Smooth muscle cell (in vitro differentiated cells): ENCODE results near the gene KIF16B. TPM values are rescaled to one million over a fixed set of nuclear protein-coding genes. Genes with fewer than 3 reads are reported as not detected.
"Not testable (repeated sequence)": the region's sequence is repeated elsewhere in the genome, so short reads cannot be mapped to it uniquely, and the experiment has no call there.

Source experiments
- DNase-seq: peaks from one replicate; lab custom pipeline; 2025; ENCODE audit not compliant: unreplicated experiment; lab: John Stamatoyannopoulos, UW
- H2AFZ ChIP-seq: fragments of 200-600 bp; sonication (generic); 2 replicates; pipeline ENCODE4 v1.6.0; 2016; ENCODE audit warnings: antibody characterized with exemption, low read depth, mild to moderate bottlenecking
- H3F3A ChIP-seq: fragments of 200-600 bp; sonication (generic); 2 replicates; pipeline ENCODE4 v1.6.0; 2017; ENCODE audit warnings: antibody characterized with exemption, low read depth
- H3K27ac ChIP-seq: fragments of 200-600 bp; sonication (generic); 2 replicates; pipeline ENCODE4 v1.5.1; 2016; ENCODE audit warnings: low read depth, mild to moderate bottlenecking
- H3K27me3 ChIP-seq: fragments of 200-600 bp; sonication (generic); 2 replicates; pipeline ENCODE4 v1.6.1; 2016; ENCODE audit warnings: low read depth, mild to moderate bottlenecking
- H3K36me3 ChIP-seq: fragments of 200-600 bp; sonication (generic); 2 replicates; pipeline ENCODE4 v1.5.1; 2016; ENCODE audit warnings: low read depth
- H3K4me1 ChIP-seq: fragments of 200-600 bp; sonication (generic); 2 replicates; pipeline ENCODE4 v1.5.1; 2016; ENCODE audit warnings: low read depth
- H3K4me2 ChIP-seq: fragments of 200-600 bp; sonication (generic); 2 replicates; pipeline ENCODE4 v1.6.0; 2016; ENCODE audit warnings: mild to moderate bottlenecking
- H3K4me3 ChIP-seq: fragments of 200-600 bp; sonication (generic); 2 replicates; pipeline ENCODE4 v1.5.1; 2016; ENCODE audit warnings: mild to moderate bottlenecking
- H3K79me2 ChIP-seq: fragments of 200-600 bp; sonication (generic); 2 replicates; pipeline ENCODE4 v1.6.0; 2016; ENCODE audit warnings: low read depth, mild to moderate bottlenecking
- H3K9ac ChIP-seq: fragments of 200-600 bp; sonication (generic); 2 replicates; pipeline ENCODE4 v1.6.0; 2016; ENCODE audit warnings: low read depth
- H3K9me3 ChIP-seq: fragments of 200-600 bp; sonication (generic); replicated peaks from 2 replicates; pipeline ENCODE4 v1.5.1; 2016; ENCODE audit warnings: low read depth
- H4K20me1 ChIP-seq: fragments of 200-600 bp; sonication (generic); 2 replicates; pipeline ENCODE4 v1.6.0; 2016; ENCODE audit warnings: low read depth
- WGBS: methylation state at CpG from one replicate; pipeline ENCODE4 v1.1.7; 2016; ENCODE audit warnings: low lambda C conversion rate; 5-methylcytosine and 5-hydroxymethylcytosine counted together
- polyA plus RNA-seq: library from polyadenylated mRNA; unstranded; fragments of >200 nt; fragmentation: Nextera tagmentation; extraction: Ambion mirVana; gene quantifications from 2 replicates; pipeline ENCODE4 v1.2.1, GENCODE V29; 2016
- total RNA-seq: library from RNA; depleted of rRNA; stranded (reverse); fragments of >200 nt; gene quantifications from 2 replicates; pipeline ENCODE4 v1.2.3, GENCODE V29; 2014
- TF ChIP-seq, protein P1 (sequence below): fragments of 200-600 bp; sonication (generic); IDR thresholded peaks from 2 replicates; pipeline ENCODE4 v1.5.1; 2017; ENCODE audit warnings: borderline replicate concordance, mild to moderate bottlenecking, antibody characterized with exemption; ENCODE audit not compliant: insufficient read depth, poor library complexity, severe bottlenecking

The KIF16B gene
- total and polyA plus RNA-seq, 2 experiments from 2014 or later = 3.6 to 12.9 TPM

DNA sequence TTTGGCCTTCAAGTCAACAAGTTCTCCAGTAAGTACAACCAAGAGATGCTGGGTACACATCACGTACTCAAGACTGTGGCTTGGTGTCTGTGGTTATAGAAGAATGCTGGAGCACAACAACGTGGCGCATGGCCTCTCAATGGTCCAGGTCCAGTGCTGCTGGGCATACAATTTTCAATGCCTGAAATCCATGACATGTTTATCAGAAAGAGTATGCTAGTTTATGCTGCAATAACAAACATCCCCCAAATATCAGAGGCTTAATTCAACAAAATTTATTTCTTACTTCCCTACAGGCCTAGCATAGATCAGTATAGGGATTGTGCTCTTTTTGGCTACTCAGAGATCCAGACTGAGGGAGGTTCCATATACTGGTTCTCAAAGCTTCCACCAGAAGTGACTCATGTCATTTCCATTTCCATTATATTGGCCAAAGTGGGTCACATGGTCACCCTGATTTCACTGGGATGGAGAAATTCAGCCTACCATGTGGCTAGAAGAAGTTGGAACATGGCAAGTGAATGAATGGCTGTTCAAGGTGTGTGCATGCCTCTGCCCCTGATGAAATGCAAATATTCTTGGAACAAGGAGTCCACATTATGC lies 33.3 kb upstream of the KIF16B start:
- TF ChIP-seq, protein P1, sequence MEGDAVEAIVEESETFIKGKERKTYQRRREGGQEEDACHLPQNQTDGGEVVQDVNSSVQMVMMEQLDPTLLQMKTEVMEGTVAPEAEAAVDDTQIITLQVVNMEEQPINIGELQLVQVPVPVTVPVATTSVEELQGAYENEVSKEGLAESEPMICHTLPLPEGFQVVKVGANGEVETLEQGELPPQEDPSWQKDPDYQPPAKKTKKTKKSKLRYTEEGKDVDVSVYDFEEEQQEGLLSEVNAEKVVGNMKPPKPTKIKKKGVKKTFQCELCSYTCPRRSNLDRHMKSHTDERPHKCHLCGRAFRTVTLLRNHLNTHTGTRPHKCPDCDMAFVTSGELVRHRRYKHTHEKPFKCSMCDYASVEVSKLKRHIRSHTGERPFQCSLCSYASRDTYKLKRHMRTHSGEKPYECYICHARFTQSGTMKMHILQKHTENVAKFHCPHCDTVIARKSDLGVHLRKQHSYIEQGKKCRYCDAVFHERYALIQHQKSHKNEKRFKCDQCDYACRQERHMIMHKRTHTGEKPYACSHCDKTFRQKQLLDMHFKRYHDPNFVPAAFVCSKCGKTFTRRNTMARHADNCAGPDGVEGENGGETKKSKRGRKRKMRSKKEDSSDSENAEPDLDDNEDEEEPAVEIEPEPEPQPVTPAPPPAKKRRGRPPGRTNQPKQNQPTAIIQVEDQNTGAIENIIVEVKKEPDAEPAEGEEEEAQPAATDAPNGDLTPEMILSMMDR = no peak
- H3K79me2 ChIP-seq = no peaks in the 10 kb centered on the region
- no peaks in the 10 kb centered on the region for H3K9me3 ChIP-seq
- DNase-seq = no peak
- no peaks in the 10 kb centered on the region for H3K27me3 ChIP-seq
- H3K36me3 ChIP-seq = no peaks in the 10 kb centered on the region
- WGBS = 91% methylated on average over 3 of the region's 3 CpGs
- no peaks in the 10 kb centered on the region for H4K20me1 ChIP-seq
- no peaks in the 10 kb centered on the region for H3F3A ChIP-seq
- no peak overlapping the region for H3K27ac ChIP-seq
- H3K9ac ChIP-seq = no peak overlapping the region
- H3K4me3 ChIP-seq = no peak overlapping the region
- no peak overlapping the region for H3K4me2 ChIP-seq
- H2AFZ ChIP-seq = no peak overlapping the region
- no peaks in the 10 kb centered on the region for H3K4me1 ChIP-seq

DNA sequence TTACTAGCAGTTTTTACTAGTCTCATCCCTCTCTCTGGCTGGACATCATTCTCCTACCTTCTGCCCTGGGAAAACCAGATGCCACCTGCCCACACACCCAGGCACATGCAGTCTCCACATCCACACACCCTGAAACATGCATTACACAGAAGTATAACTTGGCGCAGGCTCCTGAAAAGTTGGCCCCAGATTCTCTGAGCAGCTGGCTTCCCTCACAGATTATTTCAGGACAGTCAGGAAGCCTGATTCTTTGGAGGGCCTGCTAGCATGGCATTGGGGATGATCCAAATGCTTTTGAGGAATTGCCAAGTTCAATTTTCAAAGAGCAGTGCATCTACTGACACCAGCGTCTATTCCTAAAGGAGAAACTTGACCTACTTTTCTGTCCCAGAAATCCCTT lies 27.8 kb upstream of the KIF16B start:
- no peak for DNase-seq
- WGBS = 94% methylated on average over 2 of the region's 2 CpGs
- no peaks in the 10 kb centered on the region for H3K36me3 ChIP-seq
- no peak overlapping the region for H3K9ac ChIP-seq
- no peaks in the 10 kb centered on the region for H3K79me2 ChIP-seq
- H3K4me3 ChIP-seq = no peak overlapping the region
- no peaks in the 10 kb centered on the region for H4K20me1 ChIP-seq
- no peaks in the 10 kb centered on the region for H3K27me3 ChIP-seq
- H3K27ac ChIP-seq = no peak overlapping the region
- no peaks in the 10 kb centered on the region for H3K4me1 ChIP-seq
- H3K4me2 ChIP-seq = no peak overlapping the region
- no peaks in the 10 kb centered on the region for H3F3A ChIP-seq
- H3K9me3 ChIP-seq = no peaks in the 10 kb centered on the region
- H2AFZ ChIP-seq = no peak overlapping the region
- TF ChIP-seq, protein P1 = no peak

DNA sequence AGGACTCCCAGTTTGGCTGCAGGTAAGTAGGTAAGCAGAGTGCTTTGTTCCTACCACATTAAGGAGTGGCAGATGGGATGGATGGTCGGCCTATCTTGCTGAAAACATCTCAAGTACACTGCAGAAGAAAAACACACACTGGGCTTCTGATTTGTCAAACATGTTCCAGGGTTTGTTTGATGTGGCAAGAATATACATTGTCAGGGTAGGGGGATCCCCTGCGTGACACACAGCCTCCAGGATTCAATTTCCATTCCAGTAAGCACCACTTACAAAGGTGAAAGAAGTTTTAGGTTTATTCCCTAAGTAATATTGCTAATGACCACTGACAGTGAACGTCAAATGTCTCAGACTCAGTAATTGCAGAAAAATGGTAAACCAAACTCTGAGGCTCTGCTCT lies 26.0 kb upstream of the KIF16B start:
- Histone ChIP-seq H3K79me2 (no peaks in the 10 kb centered on the region), H3K36me3 (no peaks in the 10 kb centered on the region), H4K20me1 (no peaks in the 10 kb centered on the region), H3K4me3 (no peak overlapping the region), H3K27me3 (peaks cover 3% of the 10 kb centered on the region), H3K4me1 (no peaks in the 10 kb centered on the region), H3K27ac (no peak overlapping the region), H3K9me3 (no peaks in the 10 kb centered on the region), H3K4me2 (no peak overlapping the region), H2AFZ (no peak overlapping the region), H3F3A (no peaks in the 10 kb centered on the region), H3K9ac (no peak overlapping the region)
- DNase-seq = no peak
- TF ChIP-seq, protein P1 = no peak
- 81% methylated on average over 3 of the region's 3 CpGs for WGBS

DNA sequence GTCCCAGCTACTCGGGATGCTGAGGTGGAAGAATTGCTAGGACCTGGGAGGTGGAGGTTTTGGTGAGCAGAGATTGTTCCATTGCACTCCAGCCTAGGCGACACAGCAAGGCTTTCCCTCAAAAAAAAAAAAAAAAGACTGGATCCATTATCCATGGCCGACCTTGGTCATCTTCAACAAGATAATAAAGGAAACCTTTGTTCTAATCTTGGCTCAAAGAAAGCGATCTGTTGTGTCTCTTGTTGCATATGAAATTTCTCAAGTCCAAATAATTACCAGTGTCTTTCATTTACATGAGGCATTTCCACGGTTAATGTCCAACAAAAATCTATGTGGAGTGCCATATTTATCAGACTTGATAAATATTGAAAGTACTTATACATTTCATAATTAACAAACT lies 23.7 kb upstream of the KIF16B start:
- Histone ChIP-seq H2AFZ (no peak overlapping the region), H3K9ac (no peak overlapping the region), H3K4me2 (no peak overlapping the region), H3K36me3 (no peaks in the 10 kb centered on the region), H3K79me2 (no peaks in the 10 kb centered on the region), H3K9me3 (no peaks in the 10 kb centered on the region), H3K4me1 (no peaks in the 10 kb centered on the region), H3K27ac (no peak overlapping the region), H4K20me1 (no peaks in the 10 kb centered on the region), H3F3A (no peaks in the 10 kb centered on the region), H3K27me3 (peaks cover 15% of the 10 kb centered on the region), H3K4me3 (no peak overlapping the region)
- DNase-seq = no peak
- 91% methylated on average over 5 of the region's 5 CpGs for WGBS
- TF ChIP-seq, protein P1 = no peak

DNA sequence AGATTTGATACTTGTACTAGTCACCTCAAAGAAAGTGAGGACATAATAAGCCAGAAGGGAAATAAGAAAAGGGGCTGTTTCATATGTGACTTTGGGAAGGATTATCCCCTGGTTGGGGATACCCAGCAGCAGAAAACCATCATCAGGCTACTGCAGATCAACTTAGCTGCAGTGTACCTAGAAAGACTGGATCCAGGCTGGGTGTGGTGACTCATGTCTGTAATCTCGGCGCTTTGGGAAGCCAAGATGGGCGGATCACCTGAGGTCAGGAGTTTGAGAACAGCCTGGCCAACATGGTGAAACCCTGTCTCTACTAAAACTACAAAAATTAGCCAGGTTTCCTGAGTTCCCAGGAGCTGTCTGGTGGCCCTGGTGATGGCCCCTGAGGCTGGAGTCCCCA lies 23.2 kb upstream of the KIF16B start:
- 70% methylated on average over 3 of the region's 3 CpGs for WGBS

More for the DNA sequence above, 23.2 kb upstream of the KIF16B start:
- H3F3A ChIP-seq, H3K4me1 ChIP-seq, H3K36me3 ChIP-seq, H4K20me1 ChIP-seq, H3K4me2 ChIP-seq, H2AFZ ChIP-seq, H3K9ac ChIP-seq, H3K9me3 ChIP-seq, DNase-seq, H3K79me2 ChIP-seq, H3K27ac ChIP-seq, H3K4me3 ChIP-seq: not testable (repeated sequence)
- peaks cover 15% of the 10 kb centered on the region for H3K27me3 ChIP-seq
